Measurements from ENCODE around the gene NRIP2. TPM values are rescaled to one million over a fixed set of nuclear protein-coding genes. Genes with fewer than 3 reads are reported as not detected.
A peak's percentile ranks its signal among the peaks of the same experiment; 100 is the strongest.

NRIP2 gene
- total and polyA plus RNA-seq, 3 donors from 2014 or later, result 2.6 to 10.6 (median 2.8) TPM

DNA sequence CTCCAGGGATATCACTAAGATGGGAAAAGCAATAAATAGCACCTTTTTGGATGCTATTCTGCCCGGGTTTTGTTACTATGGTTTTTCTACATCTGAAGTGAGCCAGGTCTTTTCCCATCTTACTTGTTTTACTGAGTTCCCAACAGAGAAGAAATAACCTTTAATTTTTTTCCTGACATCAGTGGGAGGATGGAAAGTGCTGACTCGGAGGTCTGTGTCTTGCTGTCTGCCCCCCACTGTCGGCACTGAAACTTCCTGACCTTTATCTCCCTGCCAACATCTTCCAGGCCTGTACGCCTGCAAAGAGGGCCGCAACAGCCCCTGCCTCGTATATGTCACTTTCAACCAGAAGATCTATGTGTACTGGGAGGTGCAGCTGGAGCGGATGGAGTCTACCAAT is 11.4 kb downstream of the NRIP2 start:
- intact Hi-C loops (cut with DNase I; ENCODE audit: low total_unique reads), result no loop called here
- H3K27ac ChIP-seq, result no peak overlapping the region
- WGBS, 2 donors, result 58 to 63% methylated on average over 7 of the region's 7 CpGs
- no peaks in the 10 kb centered on the region for H3K27me3 ChIP-seq
- no peaks in the 10 kb centered on the region for H3K36me3 ChIP-seq (ENCODE audit: low read depth, missing control alignments)
- TF ChIP-seq, protein P1, sequence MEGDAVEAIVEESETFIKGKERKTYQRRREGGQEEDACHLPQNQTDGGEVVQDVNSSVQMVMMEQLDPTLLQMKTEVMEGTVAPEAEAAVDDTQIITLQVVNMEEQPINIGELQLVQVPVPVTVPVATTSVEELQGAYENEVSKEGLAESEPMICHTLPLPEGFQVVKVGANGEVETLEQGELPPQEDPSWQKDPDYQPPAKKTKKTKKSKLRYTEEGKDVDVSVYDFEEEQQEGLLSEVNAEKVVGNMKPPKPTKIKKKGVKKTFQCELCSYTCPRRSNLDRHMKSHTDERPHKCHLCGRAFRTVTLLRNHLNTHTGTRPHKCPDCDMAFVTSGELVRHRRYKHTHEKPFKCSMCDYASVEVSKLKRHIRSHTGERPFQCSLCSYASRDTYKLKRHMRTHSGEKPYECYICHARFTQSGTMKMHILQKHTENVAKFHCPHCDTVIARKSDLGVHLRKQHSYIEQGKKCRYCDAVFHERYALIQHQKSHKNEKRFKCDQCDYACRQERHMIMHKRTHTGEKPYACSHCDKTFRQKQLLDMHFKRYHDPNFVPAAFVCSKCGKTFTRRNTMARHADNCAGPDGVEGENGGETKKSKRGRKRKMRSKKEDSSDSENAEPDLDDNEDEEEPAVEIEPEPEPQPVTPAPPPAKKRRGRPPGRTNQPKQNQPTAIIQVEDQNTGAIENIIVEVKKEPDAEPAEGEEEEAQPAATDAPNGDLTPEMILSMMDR (IDR thresholded peaks at IDR 0.05), result no peak
- TF ChIP-seq POLR2A (IDR thresholded peaks at IDR 0.05), result no peak
- no peak for DNase-seq
- no peaks in the 10 kb centered on the region for H3K9me3 ChIP-seq
- no peak overlapping the region for H3K4me3 ChIP-seq
- no peaks in the 10 kb centered on the region for H3K4me1 ChIP-seq

DNA sequence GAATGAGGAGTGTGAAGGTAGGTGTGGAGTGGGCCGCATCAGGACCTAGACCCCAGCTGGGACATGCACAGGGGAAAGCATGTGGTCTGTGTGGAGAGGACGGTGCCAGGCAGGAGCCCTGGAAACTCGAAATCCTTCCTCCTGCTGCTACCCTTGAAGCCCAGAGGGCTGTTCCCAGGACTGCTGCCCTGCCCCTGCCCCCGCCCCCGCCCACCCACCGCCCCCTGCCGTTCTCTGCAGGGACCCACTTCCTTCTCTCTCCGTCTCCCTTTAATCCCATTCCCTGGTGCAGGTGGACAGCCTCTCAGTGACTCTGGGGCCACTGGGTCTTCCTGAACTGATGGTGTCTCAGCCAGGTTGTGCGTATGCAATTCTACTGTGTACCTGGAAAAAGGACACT is 14.4 kb downstream of the NRIP2 start:
- H3K36me3 ChIP-seq (ENCODE audit: low read depth, missing control alignments), result no peaks in the 10 kb centered on the region
- no peaks in the 10 kb centered on the region for H3K9me3 ChIP-seq
- no peak overlapping the region for H3K4me3 ChIP-seq
- no peaks in the 10 kb centered on the region for H3K27me3 ChIP-seq
- WGBS, 2 donors, result 85 to 89% methylated on average over 9 of the region's 9 CpGs
- H3K27ac ChIP-seq, result no peak overlapping the region
- TF ChIP-seq, protein P1 (IDR thresholded peaks at IDR 0.05), result no peak
- no peak for TF ChIP-seq POLR2A (IDR thresholded peaks at IDR 0.05)
- no peak for DNase-seq
- intact Hi-C loops (cut with DNase I; ENCODE audit: low total_unique reads), result no loop called here
- H3K4me1 ChIP-seq, result no peaks in the 10 kb centered on the region

DNA sequence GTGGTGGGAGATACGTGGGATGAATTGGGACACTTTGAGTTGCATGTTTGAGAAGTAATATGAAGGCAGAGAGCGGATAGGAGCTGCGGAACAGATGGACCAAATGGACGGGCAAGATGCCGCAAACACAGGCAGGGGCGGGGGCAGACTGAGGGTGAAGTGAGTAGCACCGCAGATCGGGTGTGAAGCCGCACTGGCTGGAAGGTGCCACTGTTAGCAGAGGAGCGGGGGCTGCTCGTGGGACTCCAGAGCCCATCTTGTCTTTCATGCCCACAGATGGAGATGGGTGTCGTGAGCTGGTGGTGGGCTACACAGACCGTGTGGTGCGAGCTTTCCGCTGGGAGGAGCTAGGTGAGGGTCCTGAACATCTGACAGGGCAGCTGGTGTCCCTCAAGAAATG is 15.0 kb downstream of the NRIP2 start:
- Histone ChIP-seq H3K27ac (no peak overlapping the region), H3K9me3 (no peaks in the 10 kb centered on the region), H3K27me3 (no peaks in the 10 kb centered on the region), H3K4me1 (no peaks in the 10 kb centered on the region), H3K4me3 (no peak overlapping the region), H3K36me3 (ENCODE audit: low read depth, missing control alignments) (no peaks in the 10 kb centered on the region)
- DNase-seq, result no peak
- intact Hi-C loops (cut with DNase I; ENCODE audit: low total_unique reads), result no loop called here
- 91 to 95% methylated on average over 15 of the region's 15 CpGs for WGBS, 2 donors
- TF ChIP-seq, protein P1 (IDR thresholded peaks at IDR 0.05), result no peak
- no peak for TF ChIP-seq POLR2A (IDR thresholded peaks at IDR 0.05)

DNA sequence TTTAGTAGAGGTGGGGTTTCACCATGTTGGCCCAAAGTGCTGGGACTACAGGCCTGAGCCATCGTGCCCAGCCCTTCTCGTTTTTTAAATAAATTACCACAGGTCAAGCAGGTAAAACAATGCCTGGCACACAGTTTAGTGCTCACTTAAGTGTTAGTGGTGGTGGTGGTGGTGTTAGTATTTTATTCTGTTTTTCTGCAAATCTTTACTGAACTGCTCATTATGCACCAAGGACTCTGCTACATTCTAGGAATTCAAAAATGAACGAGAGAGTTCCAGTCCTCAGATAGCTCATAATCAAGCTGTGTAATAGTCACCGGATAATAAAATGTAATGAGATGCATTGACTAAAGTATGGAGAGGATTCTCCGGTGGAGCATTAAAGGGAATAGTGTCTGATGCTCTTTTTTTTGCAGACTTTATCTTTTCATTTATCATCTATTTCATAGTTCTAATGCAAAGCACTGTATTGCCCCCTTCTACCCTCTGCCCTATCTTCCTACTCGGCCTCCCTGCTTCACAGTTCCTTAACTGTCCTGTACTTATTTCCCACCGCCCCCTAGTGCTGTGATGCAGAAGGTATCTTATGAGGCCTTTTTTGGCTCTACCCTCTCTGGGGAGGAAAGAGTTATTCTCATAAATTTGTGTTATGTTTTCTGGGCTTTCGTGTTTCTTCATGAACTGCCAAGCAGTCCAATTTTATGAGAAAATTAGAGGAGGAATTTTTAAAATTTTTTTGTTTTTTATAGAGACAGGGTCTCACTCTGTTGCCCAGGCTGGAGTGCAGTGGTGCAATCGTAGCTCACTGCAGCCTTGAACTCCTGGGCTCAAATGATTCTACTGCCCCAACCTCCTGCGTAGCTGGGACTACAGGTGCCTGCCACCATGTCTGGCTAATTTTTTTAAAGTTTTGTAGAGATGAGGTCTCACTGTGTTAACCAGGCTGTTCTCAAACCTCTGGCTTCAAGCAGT is 21.3 kb downstream of the NRIP2 start:
- H3K4me3 ChIP-seq, result peak overlapping the region; percentile 52 to 82
- no peaks in the 10 kb centered on the region for H3K36me3 ChIP-seq (ENCODE audit: low read depth, missing control alignments)
- H3K27me3 ChIP-seq, result no peaks in the 10 kb centered on the region
- no peaks in the 10 kb centered on the region for H3K9me3 ChIP-seq
- TF ChIP-seq POLR2A (IDR thresholded peaks at IDR 0.05), result no peak
- TF ChIP-seq, protein P1 (IDR thresholded peaks at IDR 0.05), result peak; percentile 54 to 75 (median 55)
- intact Hi-C loops (cut with DNase I; ENCODE audit: low total_unique reads), result no loop called here
- DNase-seq, result peak; percentile 75
- H3K4me1 ChIP-seq, result peaks cover 14% of the 10 kb centered on the region
- WGBS, 2 donors, result 9 to 11% methylated on average over 10 of the region's 10 CpGs
- H3K27ac ChIP-seq, result peak overlapping the region; percentile 83 to 88

Measured in testis (tissue), 3 donors.